Activated T-cell treated with anti-CD3 and anti-CD28 coated beads for 24 hours (primary cell): ENCODE results near the gene OR2T4.

Experiments used
- DNase-seq: peaks from one replicate; pipeline ENCODE4 v3.0.0-alpha.2; 2020; ENCODE audit warnings: low read depth

OR2T4 gene

DNA sequence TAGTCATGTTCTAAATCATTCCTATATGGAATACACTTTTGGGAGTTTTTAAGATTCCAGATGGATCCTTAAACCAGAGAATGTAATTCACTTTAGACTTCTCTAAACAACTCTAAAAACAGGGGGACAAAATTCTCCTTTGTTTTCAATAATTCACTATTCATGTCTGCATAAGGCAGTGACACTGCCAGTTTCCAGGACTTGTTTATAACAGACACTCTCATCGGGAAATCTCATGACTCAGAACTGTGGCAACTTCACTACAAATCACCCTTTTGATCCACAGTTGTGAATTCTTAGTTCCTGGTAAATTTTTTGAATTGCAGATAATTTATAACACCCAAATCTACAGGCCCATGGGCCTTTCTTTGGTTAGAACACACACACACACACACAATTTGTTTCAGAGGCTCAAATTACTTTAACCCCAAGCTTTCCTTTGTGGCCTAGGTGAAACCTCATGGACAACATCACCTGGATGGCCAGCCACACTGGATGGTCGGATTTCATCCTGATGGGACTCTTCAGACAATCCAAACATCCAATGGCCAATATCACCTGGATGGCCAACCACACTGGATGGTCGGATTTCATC lies at the start of gene OR2T4:
Gene OR2T4, plus strand, starts transcription at position 545 of the 595 bp plus-strand sequence. Its CDS starts 0 bp downstream, at position 545.
- DNase-seq = no peak

GRCh38 chr1:248316796-248317195 lies 44.7 kb upstream of the OR2T4 start:
- DNase-seq = no peak

DNA sequence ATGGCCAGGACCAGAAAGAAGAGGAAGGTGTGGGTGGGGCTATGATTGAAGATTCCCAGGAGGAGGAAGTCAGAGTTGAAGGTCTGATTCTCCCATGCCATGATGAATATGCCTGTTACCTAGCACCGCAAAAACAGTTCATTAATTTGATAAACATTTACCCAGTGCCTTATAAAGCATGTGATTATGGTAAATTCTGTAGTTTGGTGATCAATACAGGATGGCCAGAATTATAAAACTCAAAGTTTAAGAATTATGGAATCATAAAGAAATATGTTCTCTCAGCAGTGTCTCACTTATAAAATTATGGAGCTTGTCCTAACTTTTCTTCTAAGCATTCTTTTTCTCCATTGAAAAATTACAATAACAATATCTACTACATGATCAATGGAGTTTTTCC lies 37.0 kb upstream of the OR2T4 start, which contains the start of gene OR2M7:
Gene OR2M7, minus strand, starts transcription at position 101 of the 400 bp plus-strand sequence. Its CDS starts 0 bp downstream, at position 101.
- DNase-seq = no peak

DNA sequence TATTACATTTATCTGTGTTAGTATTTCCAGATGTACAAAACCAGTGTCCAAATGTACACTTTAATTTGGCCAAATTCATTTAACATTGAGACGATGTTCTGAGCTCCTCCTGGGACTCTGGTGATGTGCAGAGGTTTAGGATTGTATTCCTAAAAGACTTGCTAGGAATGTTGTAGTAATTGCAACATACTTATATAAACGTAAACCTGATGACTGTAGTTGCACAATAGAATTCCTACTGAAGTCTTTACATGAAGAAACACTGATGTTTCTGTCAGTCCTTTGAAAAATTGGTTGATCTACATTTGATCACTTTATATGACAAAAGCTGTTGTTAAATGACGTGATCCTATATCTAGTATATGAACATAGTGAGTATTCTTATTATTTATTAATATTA lies 18.0 kb upstream of the OR2T4 start:
- no peak for DNase-seq

- DNase-seq = no peak
These were observed 13.0 kb upstream of the OR2T4 start, which contains the start of gene OR14C36 for GRCh38 chr1:248348475-248348874. TSS of gene OR14C36 (plus strand) at chr1:248348775. CDS start at chr1:248348775, 0 bp downstream.

- no peak for DNase-seq
These were observed 2.0 kb upstream of the OR2T4 start for GRCh38 chr1:248359415-248359814.

DNA sequence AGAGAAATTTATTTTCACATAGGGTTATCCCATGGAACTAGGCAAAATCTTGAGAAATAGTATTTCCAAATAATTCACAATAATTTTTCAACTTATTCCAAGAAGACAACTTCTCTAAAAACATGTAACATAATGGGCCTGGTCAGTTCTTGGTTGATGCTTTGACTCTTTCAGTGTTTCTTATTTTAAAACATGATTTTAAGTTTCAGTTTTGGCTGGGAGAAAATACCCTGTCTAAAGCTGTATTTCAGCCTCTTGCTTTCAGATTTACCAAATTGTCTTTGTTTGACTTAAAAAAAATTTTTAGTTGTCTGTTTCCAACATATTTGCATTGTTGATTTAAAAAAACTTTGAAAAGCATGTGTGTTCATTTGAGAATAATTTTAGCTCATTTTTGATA lies 5.1 kb downstream of the OR2T4 start:
- DNase-seq = no peak

- no peak for DNase-seq
These were observed 10.9 kb downstream of the OR2T4 start for GRCh38 chr1:248372394-248372793.

DNA sequence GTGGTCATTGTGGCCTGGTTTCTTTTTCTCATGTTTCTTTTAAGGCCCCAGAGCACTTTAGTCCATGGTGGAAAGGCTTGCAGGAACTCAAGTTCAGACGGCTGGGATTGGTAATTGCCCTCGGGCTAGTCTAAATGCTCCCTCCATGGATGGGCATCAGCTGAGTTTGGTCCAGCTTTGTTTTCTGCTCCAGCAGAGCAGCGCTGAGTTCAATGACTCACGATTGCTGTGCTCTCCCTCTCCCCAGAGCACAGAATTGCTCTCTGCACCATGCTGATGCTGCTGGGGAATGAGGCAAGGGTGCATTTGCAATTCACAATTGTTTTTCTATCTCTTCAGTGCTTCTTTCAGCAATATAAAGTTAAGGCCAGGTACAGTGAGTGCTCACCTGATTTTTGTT lies 12.3 kb downstream of the OR2T4 start:
- DNase-seq = no peak

DNA sequence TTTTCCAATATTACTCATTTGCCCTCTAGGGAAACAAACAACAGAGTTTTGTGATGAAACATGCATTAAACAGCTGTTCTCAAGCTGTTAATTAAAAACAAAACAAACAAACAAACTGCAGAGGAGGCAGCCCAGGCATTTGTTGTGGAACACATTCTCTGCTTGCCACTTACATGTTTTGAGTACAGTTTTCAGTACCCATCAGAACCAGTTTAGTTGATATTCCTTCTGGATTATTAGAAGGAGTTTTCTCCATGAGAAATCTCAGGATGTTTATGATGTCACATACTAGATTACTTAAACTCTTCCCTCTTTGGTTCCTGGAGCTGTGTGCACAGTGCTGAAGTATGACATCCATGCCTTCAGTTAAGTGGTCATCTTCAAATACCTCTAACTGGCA lies 14.0 kb downstream of the OR2T4 start, which contains the start of gene OR2T6:
Gene OR2T6, plus strand, starts transcription at position 301 of the 400 bp plus-strand sequence. CDS start 11,863 bp downstream, outside the sequence.
- no peak for DNase-seq

- no peak for DNase-seq
These were observed 15.5 kb downstream of the OR2T4 start for GRCh38 chr1:248376916-248377315.

- no peak for DNase-seq
These were observed 19.4 kb downstream of the OR2T4 start for GRCh38 chr1:248380854-248381253.

DNA sequence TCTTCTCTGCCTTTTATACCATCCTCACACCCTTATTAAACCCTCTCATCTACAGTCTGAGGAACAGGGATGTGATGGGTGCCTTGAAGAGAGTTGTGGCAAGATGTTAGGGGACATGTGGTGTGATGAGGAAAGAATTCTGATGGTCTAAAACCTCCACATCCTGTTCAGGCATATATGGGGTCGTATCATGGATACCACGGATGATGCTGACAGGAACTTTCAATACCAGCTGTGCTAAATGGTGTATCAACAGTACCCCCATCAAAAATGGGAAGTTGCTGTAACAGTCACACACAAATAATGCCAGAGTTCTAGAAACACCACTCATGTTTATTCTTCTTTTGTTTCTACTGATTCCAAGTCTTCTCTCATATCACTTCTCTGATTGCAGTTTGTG lies 27.0 kb downstream of the OR2T4 start:
- DNase-seq = no peak

- DNase-seq = no peak
These were observed 31.6 kb downstream of the OR2T4 start for GRCh38 chr1:248393050-248393449.

DNA sequence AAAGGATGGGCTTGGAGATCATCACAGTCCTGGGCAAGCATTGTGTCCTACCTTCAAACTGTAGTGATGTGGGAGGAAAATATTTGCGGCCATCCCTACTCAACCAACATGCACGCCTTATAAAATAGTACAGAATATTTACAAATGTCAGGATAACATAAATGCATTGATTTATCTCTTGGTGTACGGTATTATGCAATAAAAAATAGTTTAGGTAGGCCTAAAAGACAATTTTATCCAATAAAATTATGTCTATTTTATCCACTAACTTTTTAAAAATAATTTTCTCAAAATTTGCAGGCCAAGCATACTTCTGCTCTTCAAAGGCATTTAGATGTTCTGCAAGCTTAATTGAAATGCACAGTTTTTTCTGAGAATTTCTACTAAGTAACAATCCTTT lies 41.3 kb downstream of the OR2T4 start, which contains the start of gene OR2T1:
Gene OR2T1, plus strand, starts transcription at position 301 of the 400 bp plus-strand sequence. CDS start 3,100 bp downstream, outside the sequence.
- no peak for DNase-seq

- no peak for DNase-seq
These were observed 42.6 kb downstream of the OR2T4 start for GRCh38 chr1:248404024-248404423.

DNA sequence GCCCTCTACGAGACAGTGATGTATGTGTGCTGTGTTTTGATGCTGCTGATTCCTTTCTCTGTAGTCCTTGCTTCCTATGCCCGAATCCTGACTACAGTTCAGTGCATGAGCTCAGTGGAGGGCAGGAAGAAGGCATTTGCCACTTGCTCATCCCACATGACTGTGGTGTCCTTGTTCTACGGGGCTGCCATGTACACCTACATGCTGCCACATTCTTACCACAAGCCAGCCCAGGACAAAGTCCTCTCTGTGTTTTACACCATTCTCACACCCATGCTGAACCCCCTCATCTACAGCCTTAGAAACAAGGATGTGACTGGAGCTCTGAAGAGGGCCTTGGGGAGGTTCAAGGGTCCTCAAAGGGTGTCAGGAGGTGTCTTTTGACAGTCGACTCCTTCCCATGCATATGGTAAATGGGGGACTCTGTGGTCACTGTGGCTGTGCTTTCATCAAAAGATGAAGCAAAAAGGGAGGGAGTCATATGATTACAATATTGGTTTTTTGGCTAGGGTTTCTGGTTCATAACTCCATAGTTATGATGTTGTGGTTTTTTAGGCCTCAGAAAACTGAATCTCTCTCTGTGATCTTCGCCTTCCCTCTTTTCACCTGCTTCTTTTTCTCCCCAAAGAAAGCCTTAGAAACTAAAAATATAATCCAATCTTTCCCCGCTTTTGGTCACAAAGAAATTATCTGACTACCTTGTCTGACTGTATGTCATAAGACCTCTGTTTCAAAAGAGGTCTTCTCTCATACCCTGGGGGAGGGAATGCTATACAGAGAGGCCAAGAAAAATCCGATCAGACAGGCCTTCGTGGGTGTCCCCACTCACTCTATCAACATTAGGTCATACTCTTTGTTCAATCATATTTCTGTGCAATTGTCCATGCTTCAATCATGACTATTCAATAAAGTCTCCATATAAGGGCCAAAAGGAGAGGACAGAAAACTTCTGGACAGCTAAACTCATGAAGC lies 45.5 kb downstream of the OR2T4 start:
- DNase-seq = no peak
